Measurements from ENCODE around the gene GBF1. TPM values are rescaled to one million over a fixed set of nuclear protein-coding genes. Genes with fewer than 3 reads are reported as not detected.

Gene GBF1
- total RNA-seq, 3 donors from 2014 or later = 42.9 to 46.5 (median 43.3) TPM

DNA sequence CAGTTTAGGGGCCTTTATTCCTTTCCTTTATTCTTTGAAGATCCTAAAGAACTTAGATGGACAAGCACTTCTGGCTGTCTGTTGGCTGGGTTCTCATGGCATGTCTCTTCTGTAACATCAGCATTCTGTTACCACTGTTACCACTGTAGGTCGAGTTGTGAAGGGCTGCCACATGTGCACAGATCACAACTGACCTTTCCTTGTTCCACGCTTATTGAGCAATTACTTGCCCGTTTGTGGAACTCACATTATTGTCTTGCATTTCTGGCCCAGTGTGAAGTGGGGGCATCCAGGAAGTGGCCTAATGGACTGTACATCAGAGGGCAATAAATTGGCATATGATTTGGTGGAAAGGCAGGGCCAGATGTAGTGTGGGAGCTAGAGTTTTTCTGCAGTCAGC, 23.7 kb downstream of the GBF1 start:
- ATAC-seq (no peak), DNase-seq (no peak)
- H3K4me1 Mint-ChIP-seq (ENCODE audit: low read depth) = peaks cover 63% of the 10 kb centered on the region
- H3K36me3 Mint-ChIP-seq (ENCODE audit: insufficient read depth) = peaks cover 19% of the 10 kb centered on the region
- H3K27me3 Mint-ChIP-seq (ENCODE audit: low read depth) = no peaks in the 10 kb centered on the region
- no peaks in the 10 kb centered on the region for H3K9me3 Mint-ChIP-seq
- H3K4me3 Mint-ChIP-seq = no peak overlapping the region

DNA sequence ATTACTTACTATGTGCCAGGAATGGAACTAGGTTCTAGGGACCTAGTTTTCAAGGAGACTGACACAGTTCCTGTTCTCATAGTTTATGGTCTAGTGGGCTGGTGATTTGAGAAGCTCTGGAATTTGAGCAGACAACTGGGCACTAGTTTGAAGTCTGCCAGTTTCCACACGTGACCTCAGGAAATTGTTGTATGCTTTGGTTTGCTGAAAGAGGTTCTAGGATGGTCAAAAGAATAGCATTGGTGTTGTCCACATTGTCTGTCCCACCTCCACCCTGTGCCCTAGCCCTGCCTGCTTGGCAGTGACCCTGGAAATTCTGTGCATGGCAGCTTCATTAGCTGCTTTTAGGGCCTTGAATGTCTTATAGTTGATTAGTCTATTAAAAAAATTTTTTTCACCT, 28.7 kb downstream of the GBF1 start:
- no peaks in the 10 kb centered on the region for H3K9me3 Mint-ChIP-seq
- H3K36me3 Mint-ChIP-seq (ENCODE audit: insufficient read depth) = peaks cover 14% of the 10 kb centered on the region

DNA sequence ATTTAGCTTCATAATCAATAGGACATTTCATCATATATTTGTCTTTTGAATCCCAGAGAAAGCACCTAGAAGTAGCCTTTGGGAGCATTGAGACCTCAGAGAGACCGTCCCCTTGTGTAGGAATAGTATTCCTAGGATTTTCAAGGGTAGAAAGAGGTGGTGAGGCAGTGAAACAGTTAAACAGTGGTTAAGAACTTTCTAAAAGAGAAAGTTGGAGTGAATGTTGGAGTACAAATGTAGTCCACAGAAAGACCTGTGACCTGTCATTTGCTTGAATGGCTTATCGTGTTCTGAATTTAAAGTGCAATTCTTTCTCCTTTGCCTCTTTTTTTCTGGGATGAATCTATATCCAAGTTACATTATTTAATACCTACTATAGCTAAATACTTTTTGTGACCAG, 30.0 kb downstream of the GBF1 start:
- no peak for DNase-seq
- peaks cover 30% of the 10 kb centered on the region for H3K4me1 Mint-ChIP-seq (ENCODE audit: low read depth)
- H3K4me3 Mint-ChIP-seq = no peak overlapping the region
- no peaks in the 10 kb centered on the region for H3K9me3 Mint-ChIP-seq
- peaks cover 12% of the 10 kb centered on the region for H3K36me3 Mint-ChIP-seq (ENCODE audit: insufficient read depth)
- ATAC-seq = no peak
- no peaks in the 10 kb centered on the region for H3K27me3 Mint-ChIP-seq (ENCODE audit: low read depth)

More for the DNA sequence above, 28.7 kb downstream of the GBF1 start:
- ATAC-seq (no peak), DNase-seq (no peak)
- no peaks in the 10 kb centered on the region for H3K27me3 Mint-ChIP-seq (ENCODE audit: low read depth)
- peaks cover 22% of the 10 kb centered on the region for H3K4me1 Mint-ChIP-seq (ENCODE audit: low read depth)
- H3K4me3 Mint-ChIP-seq = no peak overlapping the region

DNA sequence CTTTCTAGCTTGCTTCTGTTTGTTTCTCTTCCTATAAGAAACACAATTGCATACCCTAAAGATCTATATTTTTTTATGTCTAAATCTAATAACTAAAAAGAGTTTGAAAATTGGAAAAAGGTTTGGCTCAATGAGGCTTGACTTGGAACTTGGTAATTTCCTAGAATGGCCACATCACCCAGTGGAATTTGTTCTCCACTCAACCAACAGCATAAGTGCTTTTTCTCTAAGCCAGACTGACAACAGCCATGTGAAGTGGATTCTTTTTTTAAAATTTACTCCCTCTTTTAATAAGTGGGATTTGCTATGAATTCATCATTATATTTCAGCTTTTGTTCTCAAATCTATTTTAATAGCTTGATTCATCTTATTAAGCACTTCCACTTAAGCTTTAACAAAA, 33.8 kb downstream of the GBF1 start:
- Mint-ChIP-seq H3K36me3 (ENCODE audit: insufficient read depth) (peaks cover 10% of the 10 kb centered on the region), H3K4me1 (ENCODE audit: low read depth) (peaks cover 43% of the 10 kb centered on the region), H3K27me3 (ENCODE audit: low read depth) (no peaks in the 10 kb centered on the region), H3K9me3 (no peaks in the 10 kb centered on the region), H3K4me3 (no peak overlapping the region)
- ATAC-seq = no peak
- no peak for DNase-seq

DNA sequence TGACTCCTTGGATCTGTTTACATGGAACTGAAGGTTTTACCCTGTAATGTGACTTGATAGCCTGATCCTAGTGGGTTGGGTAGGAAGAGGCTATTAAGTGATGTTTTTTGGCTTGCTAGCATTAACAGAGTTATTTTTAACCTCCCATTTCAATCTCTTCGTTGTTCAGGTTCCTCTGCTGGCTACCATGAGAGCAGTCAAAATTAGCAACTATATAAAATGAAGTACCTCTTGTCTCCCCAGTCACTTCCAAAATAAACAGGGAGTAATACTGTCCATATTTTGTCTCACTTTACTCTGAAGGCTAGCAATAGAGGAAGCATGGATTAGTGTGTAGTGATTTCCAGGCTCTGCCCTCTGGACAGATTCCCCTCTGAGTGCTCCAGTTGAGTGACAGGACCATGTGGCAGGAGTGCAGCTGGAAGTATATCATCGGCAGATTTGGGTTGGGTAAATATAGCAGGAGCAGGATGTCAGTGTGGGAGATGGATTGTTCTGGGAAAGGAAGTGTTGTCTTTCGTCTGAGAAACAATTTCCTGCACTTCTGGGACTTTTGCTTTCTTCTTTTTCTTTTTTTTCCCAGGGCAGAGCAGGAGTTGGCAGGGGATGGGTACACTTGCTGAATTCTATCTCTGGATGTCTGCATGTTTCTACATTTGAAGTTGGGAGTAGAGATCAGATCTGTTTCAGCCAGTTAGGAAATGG, 35.2 kb downstream of the GBF1 start:
- no peak for DNase-seq
- no peak overlapping the region for H3K4me3 Mint-ChIP-seq
- no peaks in the 10 kb centered on the region for H3K9me3 Mint-ChIP-seq
- peaks cover 58% of the 10 kb centered on the region for H3K4me1 Mint-ChIP-seq (ENCODE audit: low read depth)
- peaks cover 10% of the 10 kb centered on the region for H3K36me3 Mint-ChIP-seq (ENCODE audit: insufficient read depth)
- ATAC-seq = no peak
- no peaks in the 10 kb centered on the region for H3K27me3 Mint-ChIP-seq (ENCODE audit: low read depth)

DNA sequence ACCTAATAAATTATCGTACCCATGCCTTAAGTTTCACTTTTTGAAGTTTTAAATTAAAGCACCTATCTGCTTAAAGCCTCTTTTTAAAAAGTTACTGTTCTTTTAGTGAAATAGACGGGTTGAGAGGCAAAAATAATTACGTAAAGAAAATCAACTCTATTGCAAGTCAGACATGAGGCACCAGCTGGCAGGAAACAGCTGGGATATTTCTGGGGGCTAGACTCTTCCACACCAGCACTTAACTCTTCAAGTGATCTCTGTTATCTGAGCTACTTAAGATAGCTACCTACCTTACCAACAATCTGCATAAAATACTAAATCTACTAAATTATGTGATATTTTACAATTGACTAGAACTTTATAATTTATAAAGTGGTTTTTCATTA, 35.8 kb downstream of the GBF1 start:
- H3K4me3 Mint-ChIP-seq = no peak overlapping the region
- DNase-seq (no peak), ATAC-seq (no peak)
- peaks cover 10% of the 10 kb centered on the region for H3K36me3 Mint-ChIP-seq (ENCODE audit: insufficient read depth)
- H3K9me3 Mint-ChIP-seq = no peaks in the 10 kb centered on the region
- H3K27me3 Mint-ChIP-seq (ENCODE audit: low read depth) = no peaks in the 10 kb centered on the region
- peaks cover 60% of the 10 kb centered on the region for H3K4me1 Mint-ChIP-seq (ENCODE audit: low read depth)

DNA sequence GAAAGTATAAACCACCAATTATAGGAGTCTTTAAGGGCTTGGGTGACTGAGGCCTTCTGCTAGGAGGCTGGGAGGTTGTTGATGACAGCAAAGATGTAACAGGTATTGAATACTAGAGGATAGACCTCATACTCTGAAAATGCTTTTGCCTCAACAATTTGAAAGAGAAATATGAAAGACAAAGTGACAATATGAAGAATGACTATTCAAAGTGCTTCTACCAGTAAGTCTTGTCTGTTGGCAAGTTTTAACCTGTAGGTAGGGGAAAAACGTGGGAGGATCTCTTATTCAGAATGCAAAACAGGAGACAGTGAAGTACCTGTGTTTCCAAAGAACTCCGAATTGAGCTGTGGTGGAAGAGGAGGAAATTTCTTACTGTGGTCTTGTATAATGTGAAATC, 38.2 kb downstream of the GBF1 start:
- peak; percentile 72 to 78 for ATAC-seq
- Mint-ChIP-seq H3K27me3 (ENCODE audit: low read depth) (no peaks in the 10 kb centered on the region), H3K4me3 (peak overlapping the region; percentile 5), H3K4me1 (ENCODE audit: low read depth) (peaks cover 71% of the 10 kb centered on the region), H3K36me3 (ENCODE audit: insufficient read depth) (peaks cover 10% of the 10 kb centered on the region), H3K9me3 (no peaks in the 10 kb centered on the region)
- no peak for DNase-seq

DNA sequence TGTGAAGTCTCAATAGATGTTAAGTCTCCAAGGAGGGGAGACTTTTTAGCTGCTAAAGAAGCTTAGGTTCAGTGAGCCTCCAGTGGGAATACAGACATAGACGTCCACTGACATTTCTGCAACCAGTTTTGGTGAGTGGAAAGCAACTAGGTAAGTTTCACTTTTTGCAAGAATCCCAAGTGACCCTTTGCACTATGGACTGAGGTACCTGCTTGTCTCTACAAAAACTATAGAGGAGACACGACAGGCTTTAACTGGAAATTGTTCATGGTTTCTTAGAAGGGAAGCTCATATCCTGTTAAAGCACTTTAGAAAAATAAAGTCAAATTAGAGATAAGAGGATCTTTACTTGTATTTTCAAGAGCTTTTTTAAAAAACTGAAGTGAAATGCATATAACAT, 38.6 kb downstream of the GBF1 start:
- Mint-ChIP-seq H3K4me1 (ENCODE audit: low read depth) (peaks cover 70% of the 10 kb centered on the region), H3K4me3 (peak overlapping the region; percentile 5)
- no peak for ATAC-seq

DNA sequence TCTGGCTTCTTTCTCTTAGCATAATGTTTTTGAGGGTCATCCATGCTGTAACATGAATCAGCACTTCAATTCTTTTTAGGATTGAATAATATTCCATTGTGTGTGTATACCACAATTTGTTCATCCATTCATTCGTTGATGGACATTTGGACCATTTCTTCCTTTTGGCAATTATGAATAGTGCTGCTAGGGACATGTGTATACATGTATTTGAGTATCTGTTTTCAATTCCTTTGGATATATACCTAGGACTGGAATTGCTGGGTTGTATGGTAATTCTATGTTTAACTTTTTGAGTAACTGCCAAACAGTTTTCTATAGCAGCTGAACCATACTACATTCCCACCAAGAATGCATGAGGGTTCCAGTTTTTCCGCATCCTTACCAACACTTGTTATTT, 39.2 kb downstream of the GBF1 start:
- ATAC-seq (no peak), DNase-seq (no peak)
- Mint-ChIP-seq H3K4me3 (peak overlapping the region; percentile 19), H3K9me3 (no peaks in the 10 kb centered on the region), H3K4me1 (ENCODE audit: low read depth) (peaks cover 69% of the 10 kb centered on the region), H3K36me3 (ENCODE audit: insufficient read depth) (peaks cover 6% of the 10 kb centered on the region), H3K27me3 (ENCODE audit: low read depth) (no peaks in the 10 kb centered on the region)

More for the DNA sequence above, 38.6 kb downstream of the GBF1 start:
- Mint-ChIP-seq H3K9me3 (no peaks in the 10 kb centered on the region), H3K36me3 (ENCODE audit: insufficient read depth) (peaks cover 6% of the 10 kb centered on the region), H3K27me3 (ENCODE audit: low read depth) (no peaks in the 10 kb centered on the region)
- no peak for DNase-seq

DNA sequence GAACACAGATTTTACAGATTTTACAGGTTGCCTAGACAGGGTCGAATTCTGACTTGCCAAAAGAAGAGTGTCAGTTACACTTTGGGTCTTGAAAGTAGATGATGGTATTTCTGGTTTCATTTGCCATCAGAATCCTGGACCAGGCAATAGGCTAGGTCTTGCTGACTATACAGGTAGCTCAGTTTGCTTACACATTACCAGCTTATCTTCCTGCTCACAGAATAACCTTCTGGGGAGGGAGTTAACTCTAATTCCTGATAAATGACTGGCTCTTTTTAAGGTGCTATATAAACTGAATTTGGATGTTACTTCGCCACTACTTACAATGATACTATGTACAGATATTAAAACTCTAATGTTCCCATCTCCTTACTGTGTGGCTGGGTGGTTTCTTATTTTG, 39.8 kb downstream of the GBF1 start:
- Mint-ChIP-seq H3K4me1 (ENCODE audit: low read depth) (peaks cover 63% of the 10 kb centered on the region), H3K36me3 (ENCODE audit: insufficient read depth) (peaks cover 6% of the 10 kb centered on the region), H3K9me3 (no peaks in the 10 kb centered on the region), H3K4me3 (no peak overlapping the region), H3K27me3 (ENCODE audit: low read depth) (no peaks in the 10 kb centered on the region)
- ATAC-seq = peak in 1 of 2 donors; percentile 18
- DNase-seq = no peak

DNA sequence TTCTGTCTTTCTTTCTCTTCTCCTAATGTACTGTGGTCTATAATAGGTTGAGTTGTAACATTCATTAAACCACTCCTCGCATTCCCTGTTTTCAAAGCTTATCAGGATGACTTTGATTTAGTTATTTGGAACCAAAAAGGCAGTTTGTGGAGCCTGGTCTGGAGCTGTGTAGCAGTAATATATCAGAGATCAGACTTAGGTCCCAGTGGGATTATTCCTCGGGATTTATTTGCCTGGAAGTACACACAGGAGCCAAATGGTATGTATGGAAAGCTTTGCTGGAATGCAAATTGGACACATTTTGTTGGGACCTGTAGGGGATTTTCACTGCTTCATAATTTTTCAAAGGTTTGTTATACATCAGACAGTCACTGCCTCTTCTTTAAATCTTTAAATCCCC, 40.9 kb downstream of the GBF1 start:
- no peak for ATAC-seq
- H3K27me3 Mint-ChIP-seq (ENCODE audit: low read depth) = no peaks in the 10 kb centered on the region
- peaks cover 57% of the 10 kb centered on the region for H3K4me1 Mint-ChIP-seq (ENCODE audit: low read depth)
- DNase-seq = no peak
- no peak overlapping the region for H3K4me3 Mint-ChIP-seq
- H3K9me3 Mint-ChIP-seq = no peaks in the 10 kb centered on the region
- peaks cover 10% of the 10 kb centered on the region for H3K36me3 Mint-ChIP-seq (ENCODE audit: insufficient read depth)

DNA sequence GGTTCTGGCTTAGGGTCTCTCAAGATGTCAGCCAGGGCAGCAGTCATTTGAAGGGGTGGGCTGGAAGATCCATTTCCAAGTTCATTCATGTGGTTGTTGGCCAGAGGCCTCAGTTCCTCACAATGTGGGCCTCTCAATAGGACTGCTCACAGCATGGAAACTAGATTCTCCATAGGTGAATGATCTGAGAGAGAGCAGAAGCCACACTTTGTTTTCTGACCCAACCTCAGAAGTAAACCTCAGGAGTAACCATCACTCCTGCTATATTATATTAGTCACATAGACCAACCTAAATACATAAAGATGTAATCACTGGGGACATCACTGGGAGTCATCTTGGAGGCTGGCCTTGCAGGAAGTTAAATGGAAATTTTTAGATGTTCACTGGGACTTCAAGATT, 42.2 kb downstream of the GBF1 start:
- DNase-seq (no peak), ATAC-seq (peak in 1 of 2 donors; percentile 20)
- H3K36me3 Mint-ChIP-seq (ENCODE audit: insufficient read depth) = peaks cover 12% of the 10 kb centered on the region
- H3K9me3 Mint-ChIP-seq = no peaks in the 10 kb centered on the region
- H3K4me1 Mint-ChIP-seq (ENCODE audit: low read depth) = peaks cover 52% of the 10 kb centered on the region
- no peaks in the 10 kb centered on the region for H3K27me3 Mint-ChIP-seq (ENCODE audit: low read depth)
- H3K4me3 Mint-ChIP-seq = no peak overlapping the region

DNA sequence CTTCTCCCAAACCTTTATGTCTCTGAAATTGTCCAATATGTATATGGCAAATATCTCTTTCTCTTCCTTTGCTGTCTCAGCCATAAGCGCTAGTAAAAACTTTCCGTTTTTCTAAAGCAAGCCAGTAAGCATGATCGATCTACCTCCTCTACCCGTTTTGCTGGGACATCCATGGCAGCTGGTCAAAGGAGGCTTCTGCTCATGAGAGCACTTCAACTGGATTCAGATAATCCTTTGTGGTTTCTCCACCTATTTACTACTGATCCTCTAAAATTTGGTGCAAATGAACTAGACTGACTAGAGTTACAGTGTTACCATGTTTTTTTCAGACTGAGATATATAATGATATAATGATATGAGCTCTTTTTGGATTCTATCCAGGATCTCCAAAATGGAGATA, 42.7 kb downstream of the GBF1 start:
- no peak for DNase-seq
- Mint-ChIP-seq H3K9me3 (no peaks in the 10 kb centered on the region), H3K4me3 (no peak overlapping the region), H3K36me3 (ENCODE audit: insufficient read depth) (peaks cover 12% of the 10 kb centered on the region), H3K27me3 (ENCODE audit: low read depth) (no peaks in the 10 kb centered on the region), H3K4me1 (ENCODE audit: low read depth) (peaks cover 48% of the 10 kb centered on the region)
- no peak for ATAC-seq

DNA sequence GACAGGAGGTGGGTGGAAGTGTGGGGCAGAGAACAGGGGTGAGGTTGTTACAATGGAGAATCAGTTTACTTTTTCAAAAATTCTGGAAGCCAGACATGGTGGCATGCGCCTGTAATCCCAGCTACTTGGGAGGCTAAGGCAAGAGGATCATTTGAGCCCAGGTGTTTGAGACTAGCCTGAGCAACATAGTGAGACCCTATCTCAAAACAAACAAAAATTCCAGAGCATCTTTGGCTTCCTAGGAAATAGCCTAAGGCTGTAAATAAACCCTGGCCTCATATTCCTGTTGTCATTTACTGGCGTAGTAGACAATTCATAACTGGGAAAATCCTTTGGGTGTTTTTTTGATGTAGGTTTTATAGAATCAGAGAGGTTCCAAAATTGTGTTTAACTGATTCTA, 44.0 kb downstream of the GBF1 start:
- Mint-ChIP-seq H3K4me3 (no peak overlapping the region), H3K27me3 (ENCODE audit: low read depth) (no peaks in the 10 kb centered on the region), H3K36me3 (ENCODE audit: insufficient read depth) (peaks cover 10% of the 10 kb centered on the region), H3K9me3 (no peaks in the 10 kb centered on the region), H3K4me1 (ENCODE audit: low read depth) (peaks cover 34% of the 10 kb centered on the region)
- ATAC-seq (no peak), DNase-seq (no peak)

DNA sequence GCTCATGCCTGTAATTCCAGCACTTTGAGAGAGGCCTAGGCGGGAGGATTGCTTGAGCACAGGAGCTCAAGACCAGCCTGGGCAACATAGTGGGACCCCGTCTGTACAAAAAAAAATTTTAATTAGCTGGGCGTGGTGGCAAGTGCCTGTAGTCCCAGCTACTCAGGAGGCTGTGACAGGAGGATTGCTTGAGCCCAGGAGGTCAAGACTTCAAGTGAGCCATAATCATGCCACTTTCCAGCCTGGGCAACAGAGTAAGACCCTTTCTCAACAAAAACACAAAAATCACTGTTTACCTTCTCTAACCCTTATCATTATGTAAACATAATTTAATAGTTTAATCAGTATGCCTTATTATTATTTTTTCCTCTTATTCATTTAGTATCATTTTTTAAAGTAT, 44.5 kb downstream of the GBF1 start:
- no peaks in the 10 kb centered on the region for H3K9me3 Mint-ChIP-seq
- H3K4me1 Mint-ChIP-seq (ENCODE audit: low read depth) = peaks cover 30% of the 10 kb centered on the region
- H3K27me3 Mint-ChIP-seq (ENCODE audit: low read depth) = no peaks in the 10 kb centered on the region
- peaks cover 12% of the 10 kb centered on the region for H3K36me3 Mint-ChIP-seq (ENCODE audit: insufficient read depth)
- no peak for DNase-seq
- no peak for ATAC-seq
- H3K4me3 Mint-ChIP-seq = no peak overlapping the region

Data from activated T-cell treated with anti-CD3 and anti-CD28 coated beads, Interleukin-2, amount 50 U/mL, for 4 hours (primary cell).